ENCODE measurements around the gene DEK.
"Not testable (repeated sequence)": the region's sequence is repeated elsewhere in the genome, so short reads cannot be mapped to it uniquely, and the experiment has no call there.

The DEK gene

DNA sequence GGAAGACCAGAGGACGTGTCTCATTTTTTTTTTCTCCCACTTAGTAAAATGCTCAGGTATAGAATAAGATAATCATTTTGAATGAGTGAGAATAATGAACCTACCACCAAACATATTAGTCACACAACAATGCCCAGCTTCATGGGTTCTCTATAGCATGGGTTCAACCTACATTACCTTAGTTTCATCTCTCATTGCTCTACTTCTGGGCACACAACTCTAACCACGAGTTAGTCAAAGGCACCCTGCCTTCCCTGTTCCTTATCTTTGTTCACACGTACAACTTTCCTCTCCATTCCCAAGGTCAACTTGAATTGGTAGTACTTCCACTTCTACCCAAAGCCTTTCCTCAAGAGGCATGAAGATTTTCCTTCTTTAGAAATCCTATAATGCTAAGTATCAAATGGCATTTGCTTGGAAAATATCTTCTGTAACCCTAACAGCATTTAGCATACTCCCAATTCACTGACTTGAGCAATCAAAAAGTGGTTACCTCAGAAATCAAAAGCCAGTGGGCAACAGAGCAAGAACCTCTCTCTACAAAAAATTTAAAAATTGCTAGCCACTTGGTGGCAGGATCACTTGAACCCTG lies 20.9 kb downstream of the DEK start:
- peak; percentile 40; the same call in 1 of the 2 replicates for TF ChIP-seq POLR2AphosphoS5 (IDR thresholded peaks at IDR 0.05; ENCODE audit: low read depth, low read length)
- TF ChIP-seq POLR2A (IDR thresholded peaks at IDR 0.05; ENCODE audit: low read depth, low read length): no peak
- DNase-seq (ENCODE audit: insufficient read length, low spot score): no peak
- FAIRE-seq: no peak

GRCh38 chr6:18242062-18242851 lies 22.1 kb downstream of the DEK start:
- TF ChIP-seq POU2F2 (IDR thresholded peaks at IDR 0.05; ENCODE audit: low read depth, low read length) (no peak), PAX5 (IDR thresholded peaks at IDR 0.05; ENCODE audit: insufficient read depth, low read length, severe bottlenecking) (no peak), POLR2A (IDR thresholded peaks at IDR 0.05; ENCODE audit: low read depth, low read length) (no peak), TAF1 (IDR thresholded peaks at IDR 0.05; ENCODE audit: low read depth, low read length) (no peak), SPI1 (IDR thresholded peaks at IDR 0.05; ENCODE audit: low read depth, low read length) (no peak), POLR2AphosphoS5 (IDR thresholded peaks at IDR 0.05; ENCODE audit: low read depth, low read length) (no peak)
- no peak for FAIRE-seq
- no peak for DNase-seq (ENCODE audit: insufficient read length, low spot score)

DNA sequence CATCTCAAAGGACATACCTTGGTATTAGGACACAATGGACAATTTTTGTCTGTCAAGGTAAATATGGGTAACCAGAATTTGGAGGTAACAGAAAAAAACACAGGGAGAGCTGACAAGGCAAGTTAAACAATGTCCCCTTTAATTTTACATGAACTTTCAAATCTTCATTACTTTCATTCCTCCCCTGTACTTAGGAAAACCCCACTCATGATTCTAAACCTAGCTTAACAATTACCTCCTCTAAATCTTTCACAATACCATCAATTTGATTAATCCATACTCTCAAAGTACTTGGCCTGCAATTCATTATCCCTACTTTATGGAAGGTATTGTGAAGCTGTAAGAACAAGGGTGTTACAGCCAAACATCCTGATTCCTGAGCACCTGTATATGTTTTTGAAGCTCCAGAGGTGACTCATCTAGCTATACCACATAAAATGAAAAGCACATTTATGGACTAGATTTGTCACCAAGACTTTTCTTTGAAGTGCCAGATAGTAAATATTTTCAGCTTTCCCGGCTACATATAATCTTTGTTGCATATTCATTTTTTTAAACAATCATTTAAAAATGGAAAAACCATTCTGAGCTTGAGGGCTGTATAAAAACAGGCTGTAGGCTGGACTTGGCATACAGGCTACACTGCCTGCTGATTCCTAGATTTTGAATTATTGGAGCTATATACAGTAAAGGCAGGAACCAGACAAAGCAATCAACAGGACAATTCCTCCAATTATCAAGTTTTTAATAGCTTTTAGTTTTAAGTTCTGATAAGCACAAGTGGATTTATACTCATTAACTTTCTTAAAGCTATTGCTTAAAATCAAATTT lies 22.9 kb downstream of the DEK start:
- FAIRE-seq (no peak), DNase-seq (ENCODE audit: insufficient read length, low spot score) (no peak)
- TF ChIP-seq SPI1 (IDR thresholded peaks at IDR 0.05; ENCODE audit: low read depth, low read length) (no peak), PAX5 (IDR thresholded peaks at IDR 0.05; ENCODE audit: insufficient read depth, low read length, severe bottlenecking) (no peak), TAF1 (IDR thresholded peaks at IDR 0.05; ENCODE audit: low read depth, low read length) (no peak), POLR2A (IDR thresholded peaks at IDR 0.05; ENCODE audit: low read depth, low read length) (no peak), POLR2AphosphoS5 (IDR thresholded peaks at IDR 0.05; ENCODE audit: low read depth, low read length) (no peak), POU2F2 (IDR thresholded peaks at IDR 0.05; ENCODE audit: low read depth, low read length) (no peak)

DNA sequence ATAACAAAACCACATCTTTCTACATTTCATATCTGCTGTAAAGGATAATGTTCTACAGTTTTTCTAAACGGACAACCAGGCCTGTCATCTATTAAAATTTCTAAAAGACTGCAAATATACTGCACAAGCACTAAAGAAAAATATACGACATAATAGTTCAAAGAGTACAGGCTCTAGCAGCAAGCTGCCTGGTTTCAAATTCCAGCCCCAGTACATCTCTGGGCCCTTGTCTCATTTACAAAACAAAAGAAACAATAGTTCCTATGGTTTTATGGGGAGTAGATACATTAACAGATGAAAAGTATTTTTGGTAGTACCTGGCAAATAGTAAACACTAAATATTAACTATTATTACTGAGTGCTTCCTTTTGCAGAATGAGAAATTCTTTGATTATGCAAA lies 24.1 kb downstream of the DEK start:
- DNase-seq (ENCODE audit: insufficient read length, low spot score) (no peak), FAIRE-seq (no peak)
- no peak for TF ChIP-seq TAF1 (IDR thresholded peaks at IDR 0.05; ENCODE audit: low read depth, low read length)

DNA sequence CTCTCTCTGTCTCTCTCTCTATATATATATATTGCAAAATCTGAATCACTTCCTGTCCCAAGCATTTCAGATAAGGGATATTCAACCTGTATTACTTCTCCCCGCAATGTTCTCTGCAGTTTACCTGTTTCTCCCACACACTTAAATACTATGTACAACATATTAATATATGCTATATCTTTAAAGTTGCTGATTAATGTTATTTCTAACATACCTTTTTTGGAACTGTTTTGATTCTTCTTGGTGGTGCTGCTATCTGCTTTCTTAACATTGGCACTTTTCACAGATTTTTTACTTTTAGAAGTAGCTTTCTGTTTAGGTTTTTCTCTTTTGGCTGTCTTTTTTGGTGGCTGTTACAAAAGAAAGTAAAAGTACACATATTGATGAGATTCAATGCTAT lies 27.2 kb downstream of the DEK start:
- FAIRE-seq (no peak), DNase-seq (ENCODE audit: insufficient read length, low spot score) (no peak)

DNA sequence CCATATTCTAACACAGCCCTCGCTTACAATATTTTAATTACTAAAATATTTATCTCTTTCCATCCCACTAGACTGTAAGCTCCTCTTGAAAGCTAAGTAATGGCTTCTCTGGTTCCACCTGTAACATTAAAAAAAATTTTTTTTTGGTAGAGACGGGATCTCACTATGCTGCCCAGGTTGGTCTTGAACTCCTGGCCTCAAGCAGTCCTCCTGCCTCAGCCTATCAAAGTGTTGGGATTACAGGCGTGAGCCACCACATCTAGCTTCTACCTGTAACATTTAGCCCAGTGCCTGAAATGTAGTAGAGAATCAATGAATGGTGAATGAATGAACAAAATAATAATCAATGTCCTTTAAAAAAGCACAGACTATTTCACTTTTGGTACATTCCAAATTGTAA lies 28.8 kb downstream of the DEK start:
- no peak for DNase-seq (ENCODE audit: insufficient read length, low spot score)
- FAIRE-seq: no peak
- no peak for TF ChIP-seq SPI1 (IDR thresholded peaks at IDR 0.05; ENCODE audit: low read depth, low read length)
- TF ChIP-seq POU2F2 (IDR thresholded peaks at IDR 0.05; ENCODE audit: low read depth, low read length): no peak

More for the DNA sequence above, 27.2 kb downstream of the DEK start:
- TF ChIP-seq POLR2AphosphoS5 (IDR thresholded peaks at IDR 0.05; ENCODE audit: low read depth, low read length) (no peak), PAX5 (IDR thresholded peaks at IDR 0.05; ENCODE audit: insufficient read depth, low read length, severe bottlenecking) (no peak), SPI1 (IDR thresholded peaks at IDR 0.05; ENCODE audit: low read depth, low read length) (no peak), POLR2A (IDR thresholded peaks at IDR 0.05; ENCODE audit: low read depth, low read length) (no peak), TAF1 (IDR thresholded peaks at IDR 0.05; ENCODE audit: low read depth, low read length) (no peak), POU2F2 (IDR thresholded peaks at IDR 0.05; ENCODE audit: low read depth, low read length) (no peak)

- DNase-seq (ENCODE audit: insufficient read length, low spot score): no peak
- FAIRE-seq: no peak
- no peak for TF ChIP-seq POLR2A (IDR thresholded peaks at IDR 0.05; ENCODE audit: low read depth, low read length)
- TF ChIP-seq PAX5 (IDR thresholded peaks at IDR 0.05; ENCODE audit: insufficient read depth, low read length, severe bottlenecking): no peak
- no peak for TF ChIP-seq TAF1 (IDR thresholded peaks at IDR 0.05; ENCODE audit: low read depth, low read length)
Observed at GRCh38 chr6:18234564-18234963, 29.8 kb downstream of the DEK start.

DNA sequence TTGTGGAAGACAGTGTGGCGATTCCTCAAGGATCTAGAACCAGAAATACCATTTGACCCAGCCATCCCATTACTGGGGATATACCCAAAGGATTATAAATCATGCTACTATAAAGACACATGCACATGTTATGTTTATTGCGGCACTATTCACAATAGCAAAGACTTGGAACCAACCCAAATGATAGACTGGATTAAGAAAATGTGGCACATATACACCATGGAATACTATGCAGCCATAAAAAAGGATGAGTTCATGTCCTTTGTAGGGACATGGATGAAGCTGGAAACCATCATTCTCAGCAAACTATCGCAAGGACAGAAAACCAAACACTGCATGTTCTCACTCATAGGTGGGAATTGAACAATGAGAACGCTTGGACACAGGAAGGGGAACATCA lies 30.6 kb downstream of the DEK start:
- FAIRE-seq; DNase-seq (ENCODE audit: insufficient read length, low spot score): not testable (repeated sequence)

DNA sequence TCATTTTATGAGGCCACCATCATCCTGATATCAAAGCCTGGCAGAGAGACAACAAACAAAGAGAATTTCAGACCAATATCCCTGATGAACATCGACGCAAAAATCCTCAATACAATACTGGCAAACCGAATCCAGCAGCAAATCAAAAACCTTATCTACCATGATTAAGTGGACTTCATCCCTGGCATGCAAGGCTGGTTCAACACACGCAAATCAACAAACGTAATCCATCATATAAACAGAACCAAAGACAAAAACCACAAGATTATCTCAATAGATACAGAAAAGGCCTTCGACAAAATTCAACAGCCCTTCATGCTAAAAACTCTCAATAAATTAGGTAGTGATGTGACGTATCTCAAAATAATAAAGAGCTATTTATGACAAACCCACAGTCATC lies 32.5 kb downstream of the DEK start:
- not testable (repeated sequence) for DNase-seq (ENCODE audit: insufficient read length, low spot score); FAIRE-seq

DNA sequence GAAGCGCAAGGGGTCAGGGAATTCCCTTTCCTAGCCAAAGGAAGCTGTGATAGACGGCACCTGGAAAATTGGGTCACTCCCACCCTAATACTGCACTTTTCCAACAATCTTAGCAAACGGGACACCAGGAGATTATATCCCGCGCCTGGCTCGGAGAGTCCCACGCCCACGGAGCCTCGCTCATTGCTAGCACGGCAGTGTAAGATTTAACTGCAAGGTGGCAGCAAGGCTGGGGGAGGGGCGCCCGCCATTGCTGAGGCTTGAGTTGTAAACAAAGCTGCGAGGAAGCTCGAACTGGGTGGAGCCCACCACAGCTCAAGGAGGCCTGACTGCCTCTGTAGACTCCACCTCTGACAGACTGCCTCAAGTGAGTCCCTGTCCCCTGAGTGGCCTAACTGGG lies 35.7 kb downstream of the DEK start:
- not testable (repeated sequence) for FAIRE-seq; DNase-seq (ENCODE audit: insufficient read length, low spot score)

DNA sequence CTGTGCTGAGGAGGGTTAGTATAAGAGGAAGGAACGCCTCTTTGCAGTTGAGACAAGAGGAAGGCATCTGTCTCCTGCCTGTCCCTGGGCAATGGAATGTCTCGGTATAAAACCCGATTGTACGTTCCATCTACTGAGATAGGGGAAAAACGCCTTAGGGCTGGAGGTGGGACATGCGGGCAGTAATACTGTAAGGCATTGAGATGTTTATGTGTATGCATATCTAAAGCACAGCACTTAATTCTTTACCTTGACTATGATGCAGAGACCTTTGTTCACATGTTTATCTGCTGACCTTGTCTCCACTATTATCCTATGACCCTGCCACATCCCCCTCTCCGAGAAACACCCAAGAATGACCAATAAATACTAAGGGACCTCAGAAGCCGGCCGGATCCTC lies 37.2 kb downstream of the DEK start:
- FAIRE-seq; DNase-seq (ENCODE audit: insufficient read length, low spot score): not testable (repeated sequence)

DNA sequence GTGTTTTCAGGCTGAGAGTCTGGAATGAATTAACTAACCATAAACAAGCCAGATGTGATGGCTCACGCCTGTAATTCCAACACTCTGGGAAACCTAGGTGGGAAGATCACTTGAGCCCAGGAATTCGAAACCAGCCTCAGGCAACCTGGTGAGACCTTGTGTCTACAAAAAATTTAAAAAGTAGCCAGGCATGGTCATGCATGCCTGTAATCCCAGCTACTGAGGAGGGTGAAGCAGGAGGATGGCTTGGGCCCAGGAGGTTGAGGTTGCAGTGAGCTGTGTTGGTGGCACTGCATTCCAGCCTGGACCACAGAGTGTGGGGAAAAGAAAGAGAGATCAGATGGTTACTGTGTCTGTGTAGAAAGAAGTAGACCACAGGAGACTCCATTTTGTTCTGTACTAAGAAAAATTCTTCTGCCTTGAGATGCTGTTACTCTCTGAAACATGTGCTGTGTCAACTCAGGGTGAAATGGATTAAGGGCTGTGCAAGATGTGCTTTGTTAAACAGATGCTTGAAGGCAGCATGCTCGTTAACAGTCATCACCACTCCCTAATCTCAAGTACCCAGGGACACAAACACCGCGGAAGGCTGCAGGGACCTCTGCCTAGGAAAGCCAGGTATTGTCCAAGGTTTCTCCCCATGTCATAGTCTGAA lies 37.8 kb downstream of the DEK start:
- not testable (repeated sequence) for FAIRE-seq; DNase-seq (ENCODE audit: insufficient read length, low spot score)

All from GM12891 (cell line).